NCI-H2107 (cell line): ENCODE measurements around the gene KLHL24.
"Not testable (repeated sequence)": the region's sequence is repeated elsewhere in the genome, so short reads cannot be mapped to it uniquely, and the experiment has no call there.

Experiments used
- DNase-seq: peaks from one replicate; lab custom pipeline; 2025; lab: John Stamatoyannopoulos, UW

KLHL24 gene

GRCh38 chr3:183636221-183637105 lies 1.0 kb downstream of the KLHL24 start:
- peak; percentile 99 for DNase-seq

GRCh38 chr3:183637106-183637486 lies 1.7 kb downstream of the KLHL24 start:
- DNase-seq: no peak

GRCh38 chr3:183637633-183638032 lies 2.2 kb downstream of the KLHL24 start:
- not testable (repeated sequence) for DNase-seq

GRCh38 chr3:183638101-183638852 lies 2.9 kb downstream of the KLHL24 start:
- DNase-seq: no peak

GRCh38 chr3:183640635-183641034 lies 5.2 kb downstream of the KLHL24 start:
- not testable (repeated sequence) for DNase-seq

- DNase-seq: no peak
These were observed 6.5 kb downstream of the KLHL24 start for GRCh38 chr3:183641882-183642281.

- no peak for DNase-seq
These were observed 8.8 kb downstream of the KLHL24 start for GRCh38 chr3:183644244-183644643.

- DNase-seq: no peak
These were observed 9.8 kb downstream of the KLHL24 start for GRCh38 chr3:183645254-183645653.

- no peak for DNase-seq
These were observed 15.1 kb downstream of the KLHL24 start for GRCh38 chr3:183650554-183650953.

- DNase-seq: no peak
These were observed 18.0 kb downstream of the KLHL24 start for GRCh38 chr3:183653209-183654064.

GRCh38 chr3:183654727-183655126 lies 19.3 kb downstream of the KLHL24 start:
- DNase-seq: no peak

GRCh38 chr3:183662099-183662498 lies 26.7 kb downstream of the KLHL24 start:
- no peak for DNase-seq

- DNase-seq: no peak
These were observed 29.5 kb downstream of the KLHL24 start for GRCh38 chr3:183664913-183665381.

- DNase-seq: no peak
These were observed 44.6 kb downstream of the KLHL24 start for GRCh38 chr3:183680061-183680460.

- no peak for DNase-seq
These were observed 52.3 kb downstream of the KLHL24 start for GRCh38 chr3:183687705-183688104.

- no peak for DNase-seq
These were observed 53.5 kb downstream of the KLHL24 start for GRCh38 chr3:183688874-183689273.

GRCh38 chr3:183689621-183690020 lies 54.2 kb downstream of the KLHL24 start:
- not testable (repeated sequence) for DNase-seq

- no peak for DNase-seq
These were observed 55.1 kb downstream of the KLHL24 start for GRCh38 chr3:183690402-183690995.

GRCh38 chr3:183692436-183692835 lies 57.0 kb downstream of the KLHL24 start:
- DNase-seq: no peak

- DNase-seq: no peak
These were observed 60.3 kb downstream of the KLHL24 start for GRCh38 chr3:183695569-183696364.

GRCh38 chr3:183697123-183697609 lies 61.7 kb downstream of the KLHL24 start:
- DNase-seq: no peak
